ENCODE measurements around the gene C5orf22.

DNA sequence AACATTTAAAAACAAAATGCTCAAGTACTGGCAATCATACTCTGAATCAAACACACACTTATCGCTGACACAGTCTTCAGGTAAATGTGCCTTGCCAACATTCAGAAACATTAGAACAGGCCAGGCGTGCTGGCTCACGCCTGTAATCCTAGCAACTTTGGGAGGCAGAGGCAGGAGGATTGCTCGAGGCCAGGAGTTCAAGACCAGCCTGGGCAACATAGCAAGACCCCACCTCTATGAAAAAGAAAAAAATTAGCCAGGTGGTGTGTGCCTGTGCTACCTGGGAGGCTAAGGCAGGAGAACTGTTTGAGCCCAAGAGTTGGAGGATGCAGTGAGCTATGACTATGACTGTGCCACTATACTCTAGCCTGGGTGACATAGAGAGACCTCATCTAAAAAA, 20.8 kb upstream of the C5orf22 start:
- TF ChIP-seq, protein P1, sequence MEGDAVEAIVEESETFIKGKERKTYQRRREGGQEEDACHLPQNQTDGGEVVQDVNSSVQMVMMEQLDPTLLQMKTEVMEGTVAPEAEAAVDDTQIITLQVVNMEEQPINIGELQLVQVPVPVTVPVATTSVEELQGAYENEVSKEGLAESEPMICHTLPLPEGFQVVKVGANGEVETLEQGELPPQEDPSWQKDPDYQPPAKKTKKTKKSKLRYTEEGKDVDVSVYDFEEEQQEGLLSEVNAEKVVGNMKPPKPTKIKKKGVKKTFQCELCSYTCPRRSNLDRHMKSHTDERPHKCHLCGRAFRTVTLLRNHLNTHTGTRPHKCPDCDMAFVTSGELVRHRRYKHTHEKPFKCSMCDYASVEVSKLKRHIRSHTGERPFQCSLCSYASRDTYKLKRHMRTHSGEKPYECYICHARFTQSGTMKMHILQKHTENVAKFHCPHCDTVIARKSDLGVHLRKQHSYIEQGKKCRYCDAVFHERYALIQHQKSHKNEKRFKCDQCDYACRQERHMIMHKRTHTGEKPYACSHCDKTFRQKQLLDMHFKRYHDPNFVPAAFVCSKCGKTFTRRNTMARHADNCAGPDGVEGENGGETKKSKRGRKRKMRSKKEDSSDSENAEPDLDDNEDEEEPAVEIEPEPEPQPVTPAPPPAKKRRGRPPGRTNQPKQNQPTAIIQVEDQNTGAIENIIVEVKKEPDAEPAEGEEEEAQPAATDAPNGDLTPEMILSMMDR (conservative IDR thresholded peaks at IDR 0.05; ENCODE audit: low read depth, low read length): no peak
- no peak for TF ChIP-seq EZH2 (IDR thresholded peaks at IDR 0.05; ENCODE audit: borderline replicate concordance, low read depth, low read length, poor library complexity, severe bottlenecking)

All from A673 (cell line).